ENCODE results near the gene ASB1.

Gene ASB1

DNA sequence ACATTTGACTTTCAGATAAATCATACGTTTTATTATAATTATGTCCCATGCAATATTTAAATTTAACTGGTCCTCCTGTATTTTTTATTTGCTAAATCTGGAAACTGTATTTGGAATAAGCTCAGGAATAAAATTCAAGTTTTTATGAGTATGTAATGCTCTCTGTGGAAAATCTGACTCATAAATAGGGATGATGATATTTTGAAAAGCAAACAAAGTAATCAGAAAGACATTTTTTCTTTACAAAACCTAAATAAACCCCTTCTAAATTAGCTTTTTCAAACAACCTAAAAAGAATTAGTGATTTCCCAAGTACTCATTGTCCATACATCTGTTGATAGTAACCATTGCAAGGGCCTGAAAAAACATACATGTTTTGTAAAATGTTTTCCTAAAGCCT, 41.1 kb downstream of the ASB1 start:
- DNase-seq (ENCODE audit: low spot score) = no peak

DNA sequence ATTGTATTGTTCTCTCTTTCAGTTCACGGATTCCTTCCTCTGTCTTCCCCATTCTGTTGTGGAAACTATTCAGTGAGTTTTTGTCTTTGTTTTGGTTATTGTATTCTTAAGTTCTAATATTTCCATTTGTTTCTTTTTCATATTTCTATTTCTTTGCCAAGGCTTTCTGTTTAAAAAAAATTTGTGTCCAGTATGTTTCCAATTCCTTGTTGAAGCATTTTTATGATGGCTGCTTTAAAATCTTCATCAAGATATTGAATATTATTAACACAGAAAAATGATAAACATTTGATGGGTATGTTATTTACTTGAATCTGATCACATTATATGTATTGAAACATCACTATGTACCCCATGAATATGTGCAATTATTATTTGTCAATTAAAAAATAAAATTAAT, 42.4 kb downstream of the ASB1 start:
- DNase-seq (ENCODE audit: low spot score) = no peak

- DNase-seq (ENCODE audit: low spot score) = no peak
These were observed 46.3 kb downstream of the ASB1 start for GRCh38 chr2:238473014-238473413.

DNA sequence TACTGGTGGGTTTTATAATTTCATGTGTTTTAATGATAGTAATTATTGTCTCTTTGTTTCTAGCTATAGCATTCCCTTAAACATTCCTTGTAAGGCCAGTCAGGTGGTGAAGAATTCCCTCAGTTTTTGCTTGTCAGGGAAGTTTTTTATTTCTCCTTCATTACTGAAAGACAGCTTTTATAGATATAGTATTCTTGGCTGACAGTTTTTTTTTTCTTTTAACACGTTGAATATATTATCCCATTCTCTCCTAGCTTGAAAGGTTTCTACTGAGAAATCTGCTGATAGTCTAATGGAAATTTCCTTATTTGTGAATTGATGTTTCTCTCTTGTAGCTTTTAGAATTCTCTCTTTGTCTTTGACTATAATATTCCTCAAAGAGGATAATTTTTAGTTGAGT, 46.8 kb downstream of the ASB1 start:
- DNase-seq (ENCODE audit: low spot score) = no peak

GRCh38 chr2:238475034-238475433, 48.3 kb downstream of the ASB1 start:
- DNase-seq (ENCODE audit: low spot score) = no peak

- no peak for DNase-seq (ENCODE audit: low spot score)
These were observed 48.8 kb downstream of the ASB1 start for GRCh38 chr2:238475566-238475965.

GRCh38 chr2:238476258-238476657, 49.5 kb downstream of the ASB1 start:
- no peak for DNase-seq (ENCODE audit: low spot score)

- DNase-seq (ENCODE audit: low spot score) = no peak
These were observed 51.5 kb downstream of the ASB1 start for GRCh38 chr2:238478216-238478615.

DNA sequence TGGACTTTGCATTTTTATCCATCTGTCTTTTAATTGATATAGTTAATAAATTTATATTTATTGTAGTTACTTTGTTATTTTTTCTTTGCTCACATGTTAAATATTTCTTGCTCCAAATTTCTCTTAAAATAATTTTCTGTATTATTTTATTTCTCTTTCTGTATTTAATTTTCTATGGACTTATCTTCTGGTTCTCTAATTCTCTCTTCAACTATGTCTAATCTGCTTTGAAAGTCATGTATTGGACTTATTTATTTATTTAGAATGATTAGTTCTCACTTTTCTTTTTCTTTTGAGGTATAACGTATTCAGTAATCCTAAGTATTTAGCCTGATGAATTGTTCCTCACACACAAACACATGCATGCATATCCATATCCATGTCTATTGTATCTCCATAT, 53.1 kb downstream of the ASB1 start:
- no peak for DNase-seq (ENCODE audit: low spot score)

GRCh38 chr2:238483021-238483420, 56.3 kb downstream of the ASB1 start:
- no peak for DNase-seq (ENCODE audit: low spot score)

- no peak for DNase-seq (ENCODE audit: low spot score)
These were observed 56.9 kb downstream of the ASB1 start for GRCh38 chr2:238483656-238484055.

DNA sequence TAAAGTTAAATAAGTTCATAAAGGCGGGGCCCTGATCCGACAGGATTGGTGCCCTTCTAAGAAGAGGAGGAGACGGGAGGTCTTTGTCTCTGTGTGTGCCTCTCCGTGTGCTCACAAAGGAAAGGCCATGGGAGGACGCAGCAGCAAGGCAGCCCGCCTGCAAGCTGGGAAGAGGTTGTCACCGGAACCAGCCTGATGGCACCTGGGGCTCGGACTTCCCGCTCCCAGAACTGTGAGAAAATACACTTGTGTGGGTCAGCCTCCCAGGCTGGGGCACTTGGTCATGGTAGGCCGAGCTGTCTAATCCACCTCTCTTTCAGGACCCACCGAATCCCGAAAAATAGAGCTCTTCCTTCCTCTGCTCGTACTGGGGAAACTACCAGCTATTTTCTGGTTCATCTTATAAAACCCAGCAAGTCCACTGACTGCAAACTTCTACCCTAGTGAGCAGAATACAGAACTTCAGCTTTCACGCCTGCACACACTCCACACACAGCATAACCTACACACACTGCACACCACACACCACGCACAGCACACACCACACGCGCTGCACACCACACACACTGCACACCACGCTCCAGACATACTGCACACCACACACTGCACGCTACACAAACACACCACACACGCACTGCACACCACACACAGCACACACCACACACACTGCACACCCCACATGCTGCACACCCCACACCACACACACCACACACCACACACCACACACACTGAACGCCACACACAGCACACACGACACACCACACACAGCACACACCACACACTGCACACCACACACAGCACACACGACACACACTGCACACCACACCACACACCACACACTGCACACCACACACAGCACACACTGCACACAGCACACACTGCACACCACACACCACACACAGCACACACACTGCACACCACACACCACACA, 58.1 kb downstream of the ASB1 start:
- no peak for DNase-seq (ENCODE audit: low spot score)

DNA sequence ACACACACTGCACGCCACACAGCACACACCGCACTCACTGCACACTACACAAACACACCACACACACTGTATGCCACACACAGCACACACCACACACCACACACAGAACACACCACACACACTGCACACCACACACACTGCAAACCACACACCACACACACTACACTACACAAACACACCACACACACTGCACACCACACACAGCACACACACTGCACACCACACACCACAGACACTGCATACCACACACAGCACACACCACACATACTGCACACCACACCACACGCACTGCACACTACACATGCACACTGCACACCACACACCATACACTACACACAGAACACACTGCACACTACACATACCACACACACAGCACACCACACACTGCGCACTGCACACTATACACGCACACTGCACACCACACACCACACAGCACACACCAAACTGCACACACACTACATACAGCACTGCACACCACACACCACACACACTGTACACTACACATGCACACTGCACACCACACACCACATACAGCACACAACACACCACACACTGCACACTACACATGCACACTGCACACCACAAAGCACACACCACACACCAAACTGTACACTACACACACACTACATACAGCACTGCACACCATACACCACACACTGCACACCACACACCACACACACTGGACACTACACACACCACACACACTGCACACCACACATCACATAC, 59.6 kb downstream of the ASB1 start:
- no peak for DNase-seq (ENCODE audit: low spot score)

DNA sequence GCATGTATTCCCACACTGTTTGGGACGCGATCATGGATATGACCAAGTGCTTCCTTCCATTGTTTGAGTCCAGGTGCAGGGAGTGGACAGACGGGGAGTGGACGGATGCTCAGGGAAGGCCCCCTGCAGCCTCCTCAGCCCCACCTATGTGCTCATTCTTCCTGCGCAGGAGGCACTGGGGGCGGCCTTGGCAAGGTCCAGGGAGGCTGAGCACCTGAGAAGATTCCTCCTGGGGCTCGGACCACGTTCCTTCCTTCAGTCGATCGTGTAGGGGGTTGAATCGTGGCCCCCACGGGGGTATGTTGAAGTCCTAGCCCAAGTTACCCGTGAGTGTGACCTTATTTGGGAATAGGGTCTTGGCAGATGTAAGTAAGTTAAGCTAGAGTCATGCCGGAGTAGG, 60.4 kb downstream of the ASB1 start:
- DNase-seq (ENCODE audit: low spot score) = peak; percentile 37

DNA sequence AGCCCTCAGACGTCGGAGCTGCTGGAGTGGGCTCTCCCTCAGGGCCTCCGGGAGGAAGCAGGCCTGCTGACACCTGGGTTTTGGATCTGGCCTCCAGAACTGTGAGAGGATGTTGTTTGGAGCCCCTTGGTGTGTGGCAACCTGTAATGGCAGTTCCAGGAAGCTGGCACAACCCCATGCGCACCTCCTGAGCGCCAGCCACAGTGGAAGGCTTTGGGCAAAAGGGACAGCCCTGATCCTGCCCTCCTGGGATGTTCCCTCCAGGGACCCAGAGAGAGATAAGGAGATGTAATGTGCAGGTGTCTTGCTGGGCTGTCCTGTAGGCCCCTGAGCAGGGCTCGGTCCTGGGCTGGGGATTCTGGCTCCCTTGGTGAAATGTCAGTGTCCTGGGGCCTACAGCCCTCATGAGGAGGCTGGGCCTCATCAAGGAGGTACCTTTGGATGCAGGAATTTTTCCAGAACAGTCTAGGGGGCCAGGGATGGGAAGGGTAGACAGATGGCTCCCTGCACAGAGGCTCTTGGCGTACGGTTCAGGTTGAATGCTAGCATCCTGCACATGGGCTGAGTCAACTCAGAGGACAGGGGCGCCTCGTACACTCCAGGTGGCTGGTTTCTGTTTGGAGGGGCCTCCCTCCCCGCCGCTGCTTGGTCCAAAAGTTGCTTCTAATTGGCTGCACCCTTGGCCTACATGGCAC, 61.1 kb downstream of the ASB1 start:
- DNase-seq (ENCODE audit: low spot score) = no peak

GRCh38 chr2:238488347-238488826, 61.7 kb downstream of the ASB1 start:
- peak; percentile 32 for DNase-seq (ENCODE audit: low spot score)

DNA sequence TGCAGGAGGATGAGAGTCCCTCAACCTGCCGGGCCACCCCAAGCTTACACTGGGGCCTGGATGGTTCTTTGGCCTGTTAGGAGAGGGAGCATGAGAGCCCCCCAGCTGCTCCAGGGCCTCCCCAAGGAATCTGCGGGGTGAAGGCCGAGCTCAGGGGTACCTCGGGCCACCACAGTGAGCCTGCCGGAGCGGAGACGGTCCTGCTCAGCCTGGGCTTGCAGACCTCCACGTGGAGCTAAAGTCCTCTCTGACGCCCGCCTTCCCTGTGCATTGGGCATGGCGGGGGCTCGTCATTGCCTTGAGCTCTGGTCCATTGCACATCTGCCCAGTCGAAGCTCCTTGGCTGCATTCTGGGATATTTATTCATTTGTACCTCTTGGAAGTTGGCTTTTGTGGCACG, 62.7 kb downstream of the ASB1 start:
- no peak for DNase-seq (ENCODE audit: low spot score)

DNA sequence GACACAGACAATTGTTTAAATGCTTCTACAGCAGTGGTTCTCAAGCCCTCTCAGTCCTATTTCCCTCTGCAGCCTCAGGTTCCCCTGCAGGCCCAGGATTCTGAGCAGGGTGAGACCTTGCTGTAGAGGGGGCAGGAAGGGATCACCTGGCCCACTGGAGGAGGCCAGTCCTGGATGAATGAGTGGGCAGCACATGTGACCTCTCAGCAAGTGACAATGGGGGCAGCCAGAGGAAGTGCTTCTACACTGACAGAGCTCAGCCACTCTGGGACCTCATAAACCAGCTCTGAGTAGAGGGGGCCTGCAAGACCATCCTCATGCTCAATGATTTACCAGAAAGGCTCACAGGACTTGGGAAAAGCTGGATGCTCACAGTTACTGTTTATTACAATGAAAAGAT, 63.2 kb downstream of the ASB1 start:
- DNase-seq (ENCODE audit: low spot score) = no peak

GRCh38 chr2:238492840-238493239, 66.1 kb downstream of the ASB1 start:
- peak; percentile 39 for DNase-seq (ENCODE audit: low spot score)

DNA sequence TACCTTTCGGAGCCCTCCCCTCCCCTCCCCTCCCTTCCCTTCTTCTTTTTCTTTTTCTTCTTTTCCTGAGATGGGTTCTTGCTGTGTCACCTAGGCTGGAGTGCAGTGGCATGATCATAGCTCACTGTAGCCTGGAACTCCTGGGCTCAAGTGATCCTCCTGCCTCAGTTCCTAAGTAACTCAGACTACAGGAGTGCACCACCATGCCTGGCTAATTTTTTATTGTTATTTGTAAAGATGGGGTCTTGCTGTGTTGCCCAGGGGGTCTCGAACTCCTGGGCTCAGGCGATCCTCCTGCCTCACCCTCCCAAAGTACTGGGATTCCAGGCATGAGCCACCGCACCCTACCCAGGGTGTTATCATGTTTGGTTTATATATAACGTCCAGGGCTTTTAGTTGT, 66.7 kb downstream of the ASB1 start:
- peak; percentile 24 for DNase-seq (ENCODE audit: low spot score)

DNA sequence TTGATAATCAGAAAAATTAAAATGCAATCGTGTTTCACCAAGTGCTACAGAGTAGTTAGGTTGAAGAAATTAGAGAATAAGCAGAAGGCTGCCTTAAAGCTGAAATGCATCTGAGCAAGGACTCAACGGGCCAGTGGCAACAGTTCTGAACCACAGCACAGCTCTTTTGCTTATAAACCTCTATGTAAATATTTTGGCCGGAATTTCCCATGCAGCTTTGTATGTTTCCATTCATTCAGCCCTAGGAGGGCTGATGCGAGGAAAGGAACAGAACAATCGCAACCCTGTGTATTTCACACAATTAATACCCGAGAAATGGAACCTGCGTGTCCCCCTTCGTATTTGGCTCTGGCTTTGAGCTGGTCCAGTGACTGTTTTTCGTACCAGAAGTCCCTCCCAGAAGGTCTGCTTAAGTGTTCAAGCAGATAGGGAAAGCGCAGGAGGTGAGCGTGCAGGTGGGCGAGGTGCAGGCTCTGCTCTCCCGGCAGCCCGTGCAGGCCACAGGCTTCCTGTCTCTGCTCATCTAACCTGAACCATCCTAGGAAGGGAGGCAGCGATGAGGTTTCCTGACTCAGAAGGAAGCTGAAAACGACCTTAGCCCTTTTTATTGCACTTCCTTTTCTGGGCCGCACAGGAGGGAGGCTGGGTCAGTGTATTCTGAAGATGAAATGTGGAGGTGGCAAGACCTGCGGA, 67.3 kb downstream of the ASB1 start:
- DNase-seq (ENCODE audit: low spot score) = peak; percentile 36

DNA sequence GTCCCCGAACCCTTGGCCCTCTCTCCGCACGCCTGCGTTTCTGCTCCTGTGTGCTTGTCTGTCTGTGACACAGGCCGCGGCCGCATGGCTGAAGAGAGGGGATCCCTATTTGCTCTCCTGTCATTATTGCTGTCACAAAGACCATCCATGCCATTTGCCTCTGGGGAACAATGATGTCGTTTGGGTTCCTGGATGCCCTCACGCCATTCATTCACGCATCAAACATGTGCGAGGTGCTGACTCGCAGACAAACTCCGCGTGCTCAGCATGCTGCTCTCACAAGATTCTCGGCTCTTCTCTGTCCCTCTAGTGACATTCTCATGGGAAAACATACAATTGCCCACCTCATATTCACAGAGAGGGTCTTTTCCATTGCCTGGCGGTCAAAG, 67.8 kb downstream of the ASB1 start:
- DNase-seq (ENCODE audit: low spot score) = peak; percentile 32

All from ecto neural progenitor cell (in vitro differentiated cells).